NCI-H510A (cell line): ENCODE measurements around the gene PDXK.

Experiments used
- DNase-seq: peaks from one replicate; lab custom pipeline; 2025; lab: John Stamatoyannopoulos, UW

PDXK gene

DNA sequence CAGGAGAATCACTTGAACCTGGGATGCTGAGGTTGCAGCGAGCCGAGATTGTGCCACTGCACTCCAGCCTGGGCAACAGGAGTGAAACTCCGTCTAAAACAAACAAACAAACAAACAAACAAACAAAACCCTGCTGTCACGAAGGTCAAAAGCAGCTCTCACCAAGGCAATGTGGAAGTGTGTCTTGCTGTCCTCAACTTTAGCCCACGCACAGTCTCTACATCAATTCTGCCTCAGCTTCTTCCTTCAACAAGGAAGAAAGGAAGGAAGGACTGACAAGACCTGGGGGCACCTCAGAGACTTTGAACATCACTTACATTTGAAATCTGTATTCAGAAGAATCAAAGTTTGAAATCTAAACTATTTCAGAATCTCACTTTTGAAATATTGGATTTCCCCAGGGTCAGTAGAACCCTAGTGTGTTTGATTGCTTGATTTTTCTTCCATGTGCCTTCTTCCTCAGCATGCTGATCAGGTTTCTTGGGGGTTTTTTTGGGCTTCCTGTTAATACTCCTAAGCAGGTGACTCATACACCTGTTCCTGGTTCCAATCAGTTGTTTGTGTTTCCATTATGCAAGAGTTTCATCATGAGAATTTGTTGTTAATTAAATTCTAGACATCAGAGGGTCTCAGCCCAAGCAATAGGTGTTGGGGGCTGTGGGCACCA is 63.6 kb downstream of the PDXK start:
- DNase-seq = no peak

DNA sequence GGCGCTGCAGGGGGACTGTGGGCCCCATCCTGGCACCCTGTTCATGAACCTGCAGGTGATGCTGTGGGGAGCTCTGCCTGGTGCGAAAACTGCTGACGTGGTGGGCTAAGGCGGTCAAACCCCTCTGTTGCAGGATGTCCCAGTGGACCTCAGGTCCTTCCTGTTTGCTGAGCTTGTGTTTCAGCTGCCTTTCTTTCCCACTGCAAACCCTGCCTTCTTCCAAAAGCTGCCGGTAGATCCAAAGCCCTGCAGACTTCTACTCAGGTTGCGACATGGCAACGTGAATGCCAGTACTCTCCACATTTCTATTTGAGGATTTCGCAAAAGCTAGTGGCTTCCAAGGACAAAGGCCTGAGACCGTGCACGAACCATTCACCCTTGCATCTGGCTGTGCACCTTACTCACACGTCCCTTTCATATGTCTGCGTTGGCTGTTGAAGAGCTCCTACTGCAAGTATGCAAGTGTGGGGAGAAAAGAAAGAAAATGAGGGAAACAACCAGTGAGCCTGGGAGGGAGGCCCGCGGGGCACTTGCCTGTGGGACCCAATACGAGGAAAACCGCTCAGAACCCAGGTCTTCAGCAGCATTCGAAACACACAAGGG is 64.3 kb downstream of the PDXK start:
- no peak for DNase-seq

GRCh38 chr21:43785134-43785533 is 66.2 kb downstream of the PDXK start:
- DNase-seq = no peak

GRCh38 chr21:43786300-43786806 is 67.4 kb downstream of the PDXK start:
- no peak for DNase-seq

DNA sequence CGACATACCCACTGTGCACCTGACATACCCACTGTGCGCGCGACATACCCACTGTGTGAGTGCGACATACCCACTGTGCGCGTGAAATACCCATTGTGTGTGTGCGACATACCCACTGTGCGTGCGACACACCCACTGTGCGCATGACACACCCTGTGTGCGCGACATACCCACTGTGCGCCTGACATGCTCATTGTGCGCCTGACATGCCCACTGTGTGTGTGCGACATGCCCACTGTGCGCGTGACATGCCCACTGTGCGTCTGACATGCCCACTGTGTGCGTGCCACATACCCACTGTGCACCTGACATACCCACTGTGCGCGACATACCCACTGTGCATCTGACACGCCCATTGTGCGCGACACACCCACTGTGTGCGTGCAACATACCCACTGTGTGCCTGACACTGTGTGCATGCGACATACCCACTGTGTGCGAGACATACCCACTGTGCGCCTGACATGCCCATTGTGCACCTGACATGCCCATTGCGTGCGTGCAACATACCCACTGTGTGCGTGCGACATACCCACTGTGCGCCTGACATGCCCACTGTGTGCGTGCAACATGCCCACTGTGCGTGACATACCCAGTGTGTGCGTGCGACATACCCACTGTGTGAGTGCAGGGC is 68.0 kb downstream of the PDXK start:
- DNase-seq = no peak

GRCh38 chr21:43789276-43790009 is 70.5 kb downstream of the PDXK start, which contains the start of gene RRP1:
Gene RRP1 (plus strand): TSS chr21:43789577. CDS start chr21:43789630, 53 bp downstream.
- DNase-seq = peak; percentile 79

- DNase-seq = no peak
Observed at GRCh38 chr21:43790010-43790524, 71.1 kb downstream of the PDXK start.

DNA sequence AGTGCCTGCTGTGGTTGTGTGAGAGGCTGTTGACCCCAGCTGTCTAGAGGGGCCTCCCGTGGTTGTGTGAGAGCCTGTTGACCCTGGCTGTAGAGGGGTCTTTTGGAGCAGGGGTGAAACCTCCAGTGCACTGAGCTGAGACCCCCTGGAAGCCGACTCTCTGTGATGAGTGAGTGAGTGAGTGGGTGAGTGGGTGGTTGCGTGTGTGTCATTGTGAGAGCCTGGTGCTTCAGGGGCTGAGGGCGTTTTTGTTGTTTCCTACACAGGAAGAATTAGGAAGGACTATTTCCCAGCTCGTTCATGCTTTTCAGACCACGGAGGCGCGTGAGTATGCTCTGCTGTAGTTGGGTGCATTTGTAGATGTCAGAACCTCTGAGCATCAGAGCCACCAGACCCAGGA is 73.5 kb downstream of the PDXK start:
- DNase-seq = no peak

DNA sequence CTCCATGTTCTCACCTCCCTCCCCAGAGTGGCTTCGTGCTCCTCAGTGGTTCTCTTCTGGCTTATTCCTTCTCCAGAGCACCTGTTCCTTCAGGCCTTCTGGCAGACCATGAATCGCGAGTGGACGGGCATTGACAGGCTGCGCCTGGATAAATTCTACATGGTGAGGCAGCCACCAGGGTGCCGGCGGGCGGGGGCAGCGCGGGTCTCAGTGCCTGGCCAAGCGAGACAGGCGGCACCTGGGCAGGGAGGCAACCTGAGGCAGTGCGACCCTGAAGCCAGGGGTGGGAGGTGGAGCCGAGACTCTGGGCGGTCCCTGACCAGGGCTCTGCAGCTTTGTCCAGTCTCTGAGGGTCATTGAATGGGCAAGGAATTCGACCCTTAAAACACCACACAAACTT is 74.3 kb downstream of the PDXK start:
- no peak for DNase-seq

- no peak for DNase-seq
Observed at GRCh38 chr21:43794311-43794710, 75.4 kb downstream of the PDXK start.

GRCh38 chr21:43794857-43795256 is 75.9 kb downstream of the PDXK start:
- DNase-seq = no peak

GRCh38 chr21:43797415-43797814 is 78.5 kb downstream of the PDXK start:
- DNase-seq = no peak

DNA sequence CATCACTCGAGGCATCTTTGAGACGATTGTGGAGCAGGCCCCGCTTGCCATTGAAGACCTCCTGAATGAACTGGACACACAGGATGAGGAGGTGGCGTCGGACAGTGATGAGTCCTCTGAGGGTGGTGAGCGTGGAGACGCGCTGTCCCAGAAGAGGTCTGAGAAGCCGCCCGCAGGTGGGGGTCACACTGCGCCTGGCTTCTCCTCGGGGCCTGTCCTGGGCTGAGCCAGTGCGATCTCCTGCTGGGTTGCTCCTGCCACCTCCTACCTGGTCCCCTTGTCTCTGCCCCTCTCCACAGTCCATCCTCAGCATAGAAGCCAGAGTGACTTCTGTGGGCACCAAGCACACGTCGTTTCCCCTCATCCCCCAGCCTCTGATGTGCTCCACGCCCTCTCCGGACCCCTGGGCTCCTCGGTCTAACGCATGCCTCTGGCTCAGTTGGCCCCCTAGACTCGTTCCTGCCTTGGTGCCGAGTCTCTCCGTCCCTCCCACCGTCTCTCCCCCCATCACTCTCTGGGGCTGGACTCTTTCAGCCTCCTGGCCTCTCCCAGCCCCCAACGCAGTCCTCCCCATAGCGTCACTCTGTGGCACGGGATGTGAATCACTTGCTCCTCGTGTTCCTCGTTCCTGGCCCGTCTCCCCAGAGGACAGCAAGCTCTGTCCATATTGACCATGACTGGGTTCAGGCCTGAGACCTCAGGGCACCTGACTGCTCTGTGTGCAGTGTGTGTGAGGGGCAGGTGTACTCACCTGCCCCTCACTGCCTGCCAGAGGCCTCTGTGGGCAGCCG is 79.2 kb downstream of the PDXK start:
- DNase-seq = no peak

GRCh38 chr21:43799301-43799840 is 80.4 kb downstream of the PDXK start:
- DNase-seq = no peak

DNA sequence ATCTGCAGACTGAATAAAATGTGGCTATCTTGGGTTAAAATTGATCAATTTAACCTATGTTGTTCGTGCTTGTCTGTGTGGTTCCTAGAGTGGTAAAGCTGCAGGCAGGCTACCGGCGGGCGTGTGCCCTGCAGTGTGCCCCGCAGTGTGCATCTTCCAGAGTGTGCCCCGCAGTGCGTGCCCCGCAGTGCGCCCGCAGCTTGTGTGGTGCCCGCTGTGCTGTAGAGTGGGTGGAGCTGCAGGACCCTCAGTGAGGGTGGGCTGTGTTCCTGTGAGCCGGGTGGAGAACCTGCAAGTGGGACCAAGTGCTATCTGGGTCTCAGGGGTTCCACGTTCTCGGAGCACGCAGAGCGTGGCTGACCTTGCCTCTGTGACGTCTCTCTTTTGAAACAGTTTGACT is 81.2 kb downstream of the PDXK start:
- DNase-seq = no peak

GRCh38 chr21:43800566-43800965 is 81.6 kb downstream of the PDXK start:
- DNase-seq = no peak

- no peak for DNase-seq
Observed at GRCh38 chr21:43801006-43801783, 82.3 kb downstream of the PDXK start.

DNA sequence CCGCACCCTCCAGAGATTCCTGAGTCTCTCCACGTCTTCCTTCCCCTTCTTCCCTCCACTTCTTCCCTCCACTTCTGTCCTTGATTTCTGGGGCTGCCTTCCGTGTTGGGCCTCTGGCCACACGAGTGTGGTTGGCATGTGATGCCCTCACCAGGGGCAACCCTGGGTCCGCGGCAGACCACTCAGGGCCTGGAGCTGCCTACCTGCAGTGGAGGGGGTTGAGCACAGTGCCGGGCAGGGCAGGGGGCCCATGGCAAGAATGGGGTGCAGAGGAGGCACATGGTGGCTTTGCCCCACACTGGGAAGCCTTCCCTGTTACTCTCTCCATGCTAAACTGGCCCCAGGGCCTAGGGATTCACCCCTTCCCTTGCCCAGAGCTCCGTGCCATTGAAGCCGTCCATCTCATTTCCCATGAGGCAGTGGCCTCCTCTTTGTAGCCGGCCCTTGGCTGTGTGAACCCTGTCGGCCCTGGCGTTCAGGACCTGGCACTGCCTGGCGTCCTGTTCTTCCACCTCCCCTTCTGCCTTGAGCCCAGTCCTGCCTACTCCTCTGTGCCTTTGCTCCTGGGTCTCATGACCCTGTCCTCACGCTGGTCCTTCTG is 83.9 kb downstream of the PDXK start:
- no peak for DNase-seq

DNA sequence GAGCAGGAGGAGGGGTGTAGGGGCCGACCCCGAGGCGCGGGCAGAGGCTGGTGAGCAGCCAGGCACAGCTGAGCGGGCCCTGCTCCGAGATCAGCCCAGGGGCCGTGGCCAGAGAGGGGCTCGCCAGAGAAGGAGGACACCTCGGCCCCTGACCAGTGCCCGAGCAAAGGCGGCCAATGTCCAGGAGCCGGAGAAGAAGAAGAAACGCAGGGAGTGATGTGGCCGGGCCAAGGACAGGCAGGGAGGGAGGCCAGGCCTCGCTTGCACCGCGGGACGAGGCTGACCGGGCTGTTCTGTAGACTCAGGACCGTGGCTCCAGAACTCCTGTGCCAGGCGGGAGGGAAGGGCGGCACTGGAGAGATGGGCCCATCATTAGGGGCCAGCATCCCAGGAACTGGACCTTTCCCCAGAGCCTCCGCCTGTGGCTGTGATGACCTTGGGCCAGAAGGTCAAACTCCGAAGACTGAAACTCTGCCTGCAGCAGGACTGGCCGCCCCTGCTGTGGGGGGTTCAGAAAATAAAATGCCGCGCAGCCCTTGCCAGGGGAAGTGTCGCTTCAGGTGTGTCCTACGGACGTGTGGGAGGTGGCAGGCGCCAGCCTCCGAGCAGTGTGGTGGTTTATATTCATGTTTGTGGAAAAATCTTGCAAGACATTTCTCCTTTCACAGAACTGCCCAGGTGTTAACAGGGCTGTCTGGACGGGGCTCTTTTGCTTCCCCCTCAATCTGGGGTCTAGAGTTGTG is 84.8 kb downstream of the PDXK start:
- DNase-seq = no peak
